HepG2 (cell line): ENCODE data around the gene EAF1. TPM values are rescaled to one million over a fixed set of nuclear protein-coding genes. Genes with fewer than 3 reads are reported as not detected.

Experiments used
- ATAC-seq: fragments of 200-7000 bp; cut with Tn5 transposase; 3 replicates; pipeline ENCODE4 v1.9.1; 2020; ENCODE audit warnings: mild to moderate bottlenecking, moderate library complexity
- BruUV-seq: library from RNA; stranded (reverse); fragments of 400-500 nt; replicated peaks from 2 replicates; lab custom pipeline; 2021; lab: Mats Ljungman, UMichigan
- CTCF ChIA-PET: fragments of 300-600 bp; formaldehyde crosslinking; extraction: SDS; loops from one replicate; lab custom pipeline; 2021; ENCODE audit warnings: low total read pairs, inconsistent platforms, low intra/inter-chr PET ratio; lab: Yijun Ruan, JAX
- POLR2A ChIA-PET: fragments of 350-600 bp; sonication (Branson Sonifier 250); formaldehyde crosslinking; loops from one replicate; lab custom pipeline; 2020; ENCODE audit warnings: antibody characterized with exemption, inconsistent platforms; lab: Yijun Ruan, JAX
- DNase-seq: peaks from one replicate; pipeline ENCODE4 v3.0.0-alpha.2; 2015; ENCODE audit warnings: low spot score
- FAIRE-seq: peaks from 3 replicates; lab custom pipeline; 2011; peaks lifted over from hg19 to GRCh38; lab: Jason Lieb, UNC
- H2AFZ ChIP-seq: one replicate; pipeline ENCODE4 v1.6.1; 2011; ENCODE audit warnings: low read length, inconsistent platforms
- H3K27ac ChIP-seq: fragments of 300-600 bp; 3 replicates; pipeline ENCODE4 v1.8.0; 2011; ENCODE audit warnings: mixed run types, mild to moderate bottlenecking, mixed read lengths, low read length, inconsistent platforms; ENCODE audit not compliant: insufficient read depth; ENCODE audit errors: extremely low read length
- H3K27me3 ChIP-seq, 2 experiments: fragments of 200-600 bp in 1 of 2; 2 replicates in 1 of 2; 3 replicates in 1 of 2; pipeline versions ENCODE4 v1.6.0 to v1.8.0; 2011; ENCODE audit warnings: low read length in 2 of 2, mild to moderate bottlenecking in 2 of 2, moderate library complexity in 2 of 2, inconsistent platforms in 1 of 2; ENCODE audit not compliant: insufficient read depth in 2 of 2, control insufficient read depth in 1 of 2
- H3K36me3 ChIP-seq, 2 experiments: fragments of 200-600 bp in 1 of 2; replicated peaks in 1 of 2; 2 replicates in 1 of 2; 3 replicates in 1 of 2; pipeline versions ENCODE4 v1.5.1 to v1.8.0; 2011; ENCODE audit warnings: low read length in 2 of 2, inconsistent platforms in 1 of 2; ENCODE audit not compliant: insufficient read depth in 2 of 2, control insufficient read depth in 1 of 2
- H3K4me1 ChIP-seq: 2 replicates; pipeline ENCODE4 v1.5.1; 2012; ENCODE audit warnings: low read length, inconsistent platforms; ENCODE audit not compliant: insufficient read depth
- H3K4me2 ChIP-seq: 2 replicates; pipeline ENCODE4 v1.6.0; 2011; ENCODE audit warnings: low read depth, low read length, inconsistent platforms
- H3K4me3 ChIP-seq, 3 experiments: fragments of 200-600 bp in 1 of 3; sonication (generic), shearing (Covaris generic) in 1 of 3; replicated peaks in 1 of 3; 2 replicates each; pipeline ENCODE4 v1.5.1; 2011 to 2016; ENCODE audit warnings: low read length in 3 of 3, inconsistent platforms in 2 of 3, low read depth in 2 of 3, mild to moderate bottlenecking in 2 of 3, control low read depth in 1 of 3, mixed read lengths in 1 of 3; ENCODE audit not compliant: insufficient read depth in 1 of 3
- H3K79me2 ChIP-seq: one replicate; pipeline ENCODE4 v1.6.1; 2011; ENCODE audit warnings: low read length, inconsistent platforms; ENCODE audit not compliant: insufficient read depth
- H3K9ac ChIP-seq: 2 replicates; pipeline ENCODE4 v1.6.0; 2011; ENCODE audit warnings: mild to moderate bottlenecking, low read depth, low read length, inconsistent platforms; ENCODE audit not compliant: insufficient read depth
- H3K9me3 ChIP-seq: 2 replicates; pipeline ENCODE4 v1.5.1; 2012; ENCODE audit warnings: mild to moderate bottlenecking, low read length
- H4K20me1 ChIP-seq: 2 replicates; pipeline ENCODE4 v1.6.0; 2011; ENCODE audit warnings: inconsistent platforms, mild to moderate bottlenecking, low read length, moderate library complexity; ENCODE audit not compliant: insufficient read depth
- TSC22D2 ChIP-seq: sonication (generic); formaldehyde crosslinking; IDR thresholded peaks from 2 replicates; pipeline ENCODE4 v1.5.1; 2020; ENCODE audit warnings: missing genetic modification reagents, mild to moderate bottlenecking, borderline replicate concordance
- ZFAT ChIP-seq: sonication (generic); formaldehyde crosslinking; conservative IDR thresholded peaks from 2 replicates; pipeline ENCODE4 v1.8.1; 2023; ENCODE audit warnings: missing genetic modification reagents, inconsistent platforms
- ZNF407 ChIP-seq: sonication (generic); formaldehyde crosslinking; IDR thresholded peaks from one replicate; pipeline ENCODE4 v1.5.1; 2020; ENCODE audit warnings: mild to moderate bottlenecking, missing genetic modification reagents; ENCODE audit errors: not compliant biosample characterization
- WGBS: methylation state at CpG from one replicate; pipeline ENCODE4 v1.1.6; 2017; ENCODE audit warnings: low lambda C conversion rate; 5-methylcytosine and 5-hydroxymethylcytosine counted together
- in situ Hi-C: cut with HindIII; loops from 2 replicates; pipeline ENCODE4 v1.10.0; 2017; ENCODE audit warnings: low pct_unique_long_range_greater_than_20kb; ENCODE audit not compliant: extremely low pct_ligation_motif_present
- intact Hi-C: fragments of 100-400 bp; cut with micrococcal nuclease; formaldehyde crosslinking; loops from one replicate; pipeline ENCODE4 v1.10.0; 2022; ENCODE audit not compliant: unreplicated experiment
- polyA plus RNA-seq, 8 experiments: library from polyadenylated mRNA; depleted of rRNA in 3 of 8; stranded (reverse) in 7 of 8; unstranded in 1 of 8; fragments of >200 nt; fragmentation: Illumina TruSeq in 4 of 8; extraction: Trizol in 4 of 8; gene quantifications; 2 replicates each; pipeline versions ENCODE4 v1.2.1 to v1.2.3, GENCODE V29; 2011 to 2016; ENCODE audit warnings: low read depth in 4 of 8, missing spikeins in 1 of 8, mixed read lengths in 1 of 8; ENCODE audit not compliant: insufficient read depth in 1 of 8
- total RNA-seq, 5 experiments: library from RNA; depleted of rRNA; stranded (reverse); fragments of >200 nt; fragmentation: Illumina TruSeq; extraction: Trizol; gene quantifications; 2 replicates each; pipeline ENCODE4 v1.2.3, GENCODE V29; 2016; ENCODE audit warnings: low read depth in 1 of 5

EAF1 gene
- total and polyA plus RNA-seq, 2 of the 13 experiments (the other 11 are each of a cell fraction or from before 2014, with no cell fraction given) = 8.1 to 30.0 TPM

DNA sequence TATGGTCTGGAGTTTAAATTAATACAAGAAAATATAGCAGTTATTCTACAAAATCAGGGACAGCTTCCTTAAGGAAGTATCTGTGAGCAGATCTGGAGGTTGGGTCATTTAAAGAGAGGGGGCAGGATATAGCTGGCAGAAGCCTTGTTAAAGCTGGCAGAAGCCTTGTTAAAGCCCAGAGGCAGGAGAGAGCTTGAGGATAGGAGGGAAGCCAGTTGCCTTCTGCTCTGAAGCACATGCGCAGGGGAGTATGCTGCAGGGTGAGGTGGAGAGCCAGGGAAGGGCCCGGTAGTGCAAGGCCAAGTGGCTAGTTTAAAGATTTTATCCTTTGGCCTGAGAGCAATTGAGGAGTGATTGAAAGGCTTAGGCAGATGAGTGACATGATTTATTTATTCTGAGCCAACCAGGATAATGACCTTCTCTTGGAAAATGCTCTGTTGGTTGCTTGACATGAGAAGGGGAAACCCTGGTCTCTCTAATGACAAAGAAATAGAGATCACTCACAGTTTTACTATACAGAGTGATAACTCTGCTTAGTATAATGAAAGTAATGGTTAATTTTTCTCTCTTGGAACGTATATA lies 3.9 kb downstream of the EAF1 start:
- Histone ChIP-seq H3K4me2 (no peak overlapping the region), H3K27ac (no peak overlapping the region), H3K9ac (no peak overlapping the region), H3K9me3 (no peaks in the 10 kb centered on the region), H4K20me1 (peaks cover 4% of the 10 kb centered on the region; the same call in 1 of the 2 replicates), H3K36me3 (peaks cover 16 to 53% of the 10 kb centered on the region in 2 experiments), H3K4me1 (peaks cover 27% of the 10 kb centered on the region), H2AFZ (no peak overlapping the region), H3K79me2 (peaks cover 57% of the 10 kb centered on the region), H3K4me3 (no peak overlapping the region), H3K27me3 (peaks cover 0 to 5% of the 10 kb centered on the region in 2 experiments; a peak in 1 of 5 replicates)
- TF ChIP-seq ZNF407 (CRISPR knock-in tag) = no peak
- TF ChIP-seq TSC22D2 = no peak
- no peak for TF ChIP-seq ZFAT (CRISPR knock-in tag)
- WGBS = 90% methylated on average over 3 of the region's 3 CpGs
- ChIA-PET POLR2A (no interaction called here), CTCF (no interaction called here)
- intact Hi-C loops (no loop called here), in situ Hi-C loops (no loop called here)
- no peak for FAIRE-seq
- ATAC-seq = no peak
- DNase-seq = no peak
- BruUV-seq = no TSS peak
